Activated T-cell treated with anti-CD3 and anti-CD28 coated beads, Interleukin-2, amount 50 U/mL, for 1 hour (primary cell): ENCODE results near the gene TBX2.

ENCODE experiments used
- DNase-seq: peaks from one replicate; pipeline ENCODE4 v3.0.0-alpha.2; 2020

The TBX2 gene

DNA sequence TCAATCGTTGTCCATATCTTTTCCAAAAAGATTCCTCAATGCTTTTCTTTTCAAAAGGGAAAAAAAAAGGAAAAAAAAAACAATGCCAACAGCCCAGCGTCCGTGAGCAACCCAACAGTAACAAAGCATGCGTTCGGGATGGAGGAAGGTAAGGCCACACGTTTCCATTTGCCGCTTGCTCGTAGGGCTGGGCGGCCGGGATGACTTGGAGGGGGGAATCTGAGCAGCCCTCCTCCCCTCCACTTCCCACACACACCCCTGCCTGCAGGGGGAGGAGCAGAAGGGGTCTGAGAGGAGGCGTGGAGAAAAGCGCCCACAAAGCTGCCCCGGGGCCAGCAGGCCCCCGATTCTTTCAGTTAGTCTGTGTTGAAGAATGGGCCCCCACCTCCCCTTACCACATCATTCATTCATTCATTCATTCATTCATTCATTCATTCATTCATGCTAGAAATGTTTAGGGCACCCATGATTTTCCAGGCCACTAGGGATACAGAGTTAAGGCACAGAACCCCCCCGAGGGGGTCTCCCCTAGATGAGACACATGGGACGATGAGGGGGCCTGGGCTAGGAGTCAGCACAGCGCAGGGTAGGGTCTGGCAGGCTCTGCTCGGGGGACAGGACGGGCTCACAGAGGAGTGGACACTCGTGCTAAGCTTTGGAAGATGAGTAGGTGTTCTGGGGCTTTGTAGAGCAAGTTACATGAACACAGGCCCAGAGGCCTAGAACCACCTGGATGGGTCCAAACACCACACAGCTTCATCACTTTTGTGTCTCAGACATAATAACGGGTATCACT lies 10.9 kb upstream of the TBX2 start:
- no peak for DNase-seq

GRCh38 chr17:61389670-61390478 lies 9.8 kb upstream of the TBX2 start:
- peak; percentile 58 for DNase-seq

DNA sequence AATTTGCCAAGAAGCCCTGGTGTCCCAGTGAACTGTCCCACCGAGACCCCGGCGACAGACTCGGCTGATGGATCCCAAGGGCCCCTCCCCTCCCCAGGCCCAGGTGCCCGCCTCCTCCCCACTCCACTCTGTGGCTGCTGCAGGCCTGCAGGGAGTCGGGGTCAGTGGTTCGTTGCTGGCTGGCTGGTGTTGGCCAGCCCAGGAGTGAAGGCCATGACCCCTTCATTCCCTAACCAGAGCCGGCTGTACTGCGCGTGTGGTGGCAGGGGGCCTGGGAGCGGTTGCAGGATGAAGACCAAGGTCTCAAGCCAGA lies 9.2 kb upstream of the TBX2 start:
- DNase-seq, result no peak

DNA sequence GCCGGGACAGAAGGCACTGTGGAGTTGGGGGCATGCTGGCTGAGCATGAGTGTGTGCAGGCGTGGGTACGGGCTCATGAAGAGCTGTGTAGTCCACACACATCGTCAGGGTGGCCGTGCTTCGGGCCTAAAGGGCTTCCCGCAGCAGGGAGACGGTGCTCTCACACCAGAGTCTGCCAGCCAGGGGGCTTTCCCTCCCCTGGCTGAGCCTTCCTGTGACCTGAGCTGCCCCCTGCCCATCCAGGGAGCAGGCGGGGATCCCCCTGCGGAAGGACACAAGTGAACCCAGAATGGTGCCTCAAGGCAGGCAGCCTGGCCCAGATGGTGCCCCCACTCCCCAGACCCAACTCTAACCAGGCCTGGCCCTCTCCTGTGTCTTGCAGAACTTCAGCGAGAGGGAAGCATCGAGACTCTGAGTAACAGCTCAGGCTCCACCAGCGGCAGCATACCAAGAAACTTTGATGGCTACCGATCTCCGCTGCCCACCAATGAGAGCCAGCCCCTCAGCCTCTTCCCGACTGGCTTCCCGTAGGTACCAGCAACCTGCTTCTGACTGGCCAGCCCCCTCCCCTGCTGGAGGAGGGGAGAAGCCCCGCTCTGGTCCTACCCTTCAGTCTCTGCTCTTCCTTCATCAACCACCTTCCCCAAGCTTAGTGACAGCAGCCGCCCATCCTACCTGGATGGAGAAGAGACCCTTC lies 7.9 kb upstream of the TBX2 start:
- DNase-seq, result no peak

DNA sequence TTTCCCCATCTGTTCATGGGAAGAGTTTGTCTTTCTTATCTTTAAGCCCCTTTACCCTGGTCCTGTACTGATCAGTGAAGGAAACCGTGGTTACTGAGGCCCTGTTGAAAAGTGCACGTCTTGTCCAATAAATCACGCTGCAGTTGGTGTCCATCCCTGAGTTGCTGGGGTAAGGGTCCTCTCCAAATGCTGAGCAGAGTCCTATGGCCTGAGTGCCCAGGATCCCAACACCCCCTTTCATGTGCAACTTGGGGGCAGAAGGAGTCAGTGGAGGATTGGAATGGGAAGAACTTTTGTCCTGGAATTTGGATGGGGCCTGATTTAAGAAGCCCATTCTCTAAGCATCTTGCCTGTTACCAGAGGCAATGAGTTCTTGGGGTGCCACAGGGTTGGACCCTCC lies 7.0 kb upstream of the TBX2 start:
- no peak for DNase-seq

GRCh38 chr17:61393550-61393903 lies 6.1 kb upstream of the TBX2 start:
- DNase-seq, result no peak

- no peak for DNase-seq
These were observed 5.6 kb upstream of the TBX2 start for GRCh38 chr17:61393904-61394629.

GRCh38 chr17:61394630-61395408 lies 4.8 kb upstream of the TBX2 start:
- DNase-seq, result no peak

GRCh38 chr17:61395409-61395982 lies 4.1 kb upstream of the TBX2 start:
- DNase-seq, result no peak

GRCh38 chr17:61395983-61396585 lies 3.6 kb upstream of the TBX2 start:
- DNase-seq, result no peak

GRCh38 chr17:61396586-61397085 lies 3.0 kb upstream of the TBX2 start:
- no peak for DNase-seq

DNA sequence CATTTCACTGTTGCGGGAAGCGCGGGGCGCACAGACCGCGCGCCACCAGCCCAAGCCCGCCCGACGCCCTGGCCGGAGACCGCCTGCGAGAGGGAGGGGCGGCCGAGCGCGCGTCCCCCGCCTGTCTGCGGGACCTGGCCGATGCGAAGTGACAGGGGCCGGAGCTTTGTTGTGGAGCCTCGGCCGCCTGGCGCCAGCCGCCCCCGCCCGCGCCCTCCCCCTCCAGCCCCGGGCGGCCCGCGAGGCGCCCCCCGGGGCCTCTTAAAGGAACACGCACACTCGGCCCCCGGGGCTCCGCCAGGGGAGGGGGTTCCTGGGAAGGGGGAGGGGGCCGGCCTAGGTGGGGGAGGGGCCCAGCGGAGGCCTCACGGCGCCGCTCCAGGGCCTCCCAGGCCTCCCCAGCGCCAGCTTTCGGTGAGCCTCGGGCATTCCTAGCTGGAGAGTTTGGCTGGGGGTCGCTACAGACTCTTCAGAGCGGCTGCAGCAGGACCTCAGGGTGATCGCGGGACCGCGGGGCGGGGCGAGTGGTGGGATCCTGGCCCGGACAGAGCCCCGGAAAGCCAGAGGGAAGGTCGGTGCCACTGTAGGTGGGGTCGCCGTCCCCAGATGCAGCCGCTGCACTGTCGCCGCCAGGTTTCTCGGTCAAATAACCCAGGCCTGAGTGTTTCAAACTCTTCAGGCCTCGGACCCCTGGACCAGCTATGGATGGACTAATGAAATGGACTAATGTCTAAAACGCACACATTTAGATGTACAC lies 2.4 kb upstream of the TBX2 start:
- no peak for DNase-seq

DNA sequence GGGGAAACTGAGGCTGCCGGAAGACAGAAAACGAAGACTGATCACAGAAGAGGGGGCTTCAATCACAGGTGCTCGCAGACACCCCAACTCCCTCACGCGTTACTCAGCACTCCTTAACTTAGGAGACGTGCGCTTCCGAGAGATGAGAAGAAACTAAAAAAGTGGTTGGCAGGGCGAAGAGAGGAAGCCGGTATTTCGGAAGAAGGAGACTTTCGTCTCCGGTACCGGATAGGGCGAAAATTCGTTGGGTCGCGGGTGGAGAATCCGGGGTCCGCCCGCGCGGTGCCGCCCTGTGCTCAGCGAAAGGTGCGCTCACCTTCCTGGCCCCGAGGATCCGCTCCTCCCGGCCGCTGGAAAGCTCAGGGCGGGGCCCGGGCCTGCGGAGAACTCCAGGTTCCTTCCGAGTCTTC lies 917 bp upstream of the TBX2 start:
- DNase-seq, result no peak

GRCh38 chr17:61400066-61400716 lies 548 bp downstream of the TBX2 start:
- no peak for DNase-seq

DNA sequence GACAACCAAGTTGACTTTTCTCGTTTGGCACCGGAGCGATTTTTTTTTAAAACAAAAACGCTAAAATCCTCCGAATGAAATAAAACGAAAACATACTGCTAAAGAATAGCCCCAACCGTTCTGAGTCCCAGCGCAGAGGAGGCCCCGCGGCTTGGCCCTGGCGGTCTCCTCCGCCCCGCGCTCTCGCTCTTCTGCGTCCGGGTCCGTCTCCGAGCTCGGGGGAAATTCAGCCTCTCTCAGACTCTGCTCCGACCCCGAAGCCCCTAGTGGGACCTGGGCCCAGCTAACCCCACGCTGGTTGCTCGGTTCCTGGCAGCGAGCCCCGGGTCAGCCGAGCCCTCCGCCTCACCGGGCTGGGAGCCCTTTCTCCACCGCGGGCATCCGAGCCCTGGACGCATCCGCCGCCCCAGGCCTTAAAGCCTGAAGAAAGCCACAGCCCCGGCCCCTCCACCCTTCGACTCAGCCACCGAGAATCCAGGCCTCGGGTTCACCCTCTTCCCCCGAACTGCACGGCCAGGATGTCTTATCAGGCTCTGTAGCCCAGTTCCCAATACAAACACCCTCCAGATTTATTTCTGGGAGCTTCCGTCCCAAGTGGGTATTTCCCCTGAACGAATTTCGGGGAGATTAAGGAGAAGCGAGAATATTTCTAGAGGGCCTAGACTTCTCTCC lies 1.2 kb downstream of the TBX2 start:
- no peak for DNase-seq

GRCh38 chr17:61401389-61402072 lies 1.9 kb downstream of the TBX2 start:
- no peak for DNase-seq

GRCh38 chr17:61402073-61402541 lies 2.5 kb downstream of the TBX2 start:
- no peak for DNase-seq

DNA sequence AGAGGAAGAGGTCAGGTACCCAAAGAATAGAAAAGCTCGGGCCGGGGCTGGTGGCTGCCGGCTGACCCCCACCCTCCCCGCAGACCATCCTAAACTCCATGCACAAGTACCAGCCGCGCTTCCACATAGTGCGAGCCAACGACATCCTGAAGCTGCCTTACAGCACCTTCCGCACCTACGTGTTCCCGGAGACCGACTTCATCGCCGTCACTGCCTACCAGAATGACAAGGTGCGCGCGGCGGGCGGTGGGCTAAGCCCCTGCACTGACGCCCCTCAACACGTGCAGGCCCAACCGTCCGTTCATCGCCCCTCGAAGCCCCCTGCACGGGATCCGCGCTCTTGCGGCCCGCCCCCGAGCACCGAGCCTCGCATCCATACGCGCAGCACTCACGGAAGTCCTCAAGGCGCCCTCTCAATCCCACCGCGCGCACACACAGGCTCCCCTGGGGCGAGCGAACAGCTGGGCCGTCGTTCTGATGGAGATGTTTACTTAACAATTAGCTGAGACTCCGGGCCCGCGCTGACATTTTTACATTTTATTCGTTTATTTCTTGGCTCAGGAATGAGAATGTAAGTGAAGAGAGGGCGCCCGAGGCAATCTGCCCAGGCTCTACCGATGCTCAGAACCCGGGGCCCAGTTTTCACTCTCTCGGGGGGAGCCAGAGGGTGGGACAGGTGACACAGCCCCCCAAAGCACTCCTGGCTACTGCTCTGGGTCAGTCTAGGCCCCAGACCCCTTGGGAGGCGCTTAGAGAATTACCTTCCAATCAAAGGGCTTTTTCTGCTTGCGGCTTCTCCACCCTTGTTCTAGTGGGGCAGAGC lies 3.5 kb downstream of the TBX2 start:
- DNase-seq, result peak; percentile 47
